HL-60 (cell line): ENCODE results near the gene TNNI3.
"Not testable (repeated sequence)": the region's sequence is repeated elsewhere in the genome, so short reads cannot be mapped to it uniquely, and the experiment has no call there.

Experiments used
- POLR2AphosphoS5 ChIP-seq: IDR thresholded peaks from 2 replicates; pipeline ENCODE4 v1.6.1; 2012; ENCODE audit warnings: low read depth
- REST ChIP-seq: IDR thresholded peaks from 2 replicates; pipeline ENCODE4 v1.6.1; 2012; ENCODE audit warnings: low read depth; ENCODE audit not compliant: insufficient replicate concordance
- SPI1 ChIP-seq: IDR thresholded peaks from 2 replicates; pipeline ENCODE4 v1.6.1; 2012; ENCODE audit warnings: low read depth, mild to moderate bottlenecking, borderline replicate concordance
- TF ChIP-seq, protein P1 (sequence below): IDR thresholded peaks from one replicate; pipeline ENCODE4 v1.5.1; 2011; ENCODE audit warnings: low read length, control low read depth, inconsistent platforms; ENCODE audit not compliant: insufficient read depth

DNA sequence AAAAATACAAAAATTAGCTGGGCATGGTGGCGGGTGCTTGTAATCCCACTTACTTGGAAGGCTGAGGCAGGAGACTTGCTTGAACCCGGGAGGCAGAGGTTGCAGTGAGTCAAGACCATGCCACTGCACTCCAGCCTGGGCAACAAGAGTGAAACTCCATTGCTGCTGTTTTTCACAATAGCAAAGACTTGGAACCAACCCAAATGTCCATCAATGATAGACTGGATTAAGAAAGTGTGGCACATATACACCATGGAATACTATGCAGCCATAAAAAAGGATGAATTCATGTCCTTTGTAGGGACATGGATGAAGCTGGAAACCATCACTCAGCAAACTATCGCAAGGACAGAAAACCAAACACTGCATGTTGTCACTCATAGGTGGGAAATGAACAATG lies 50.3 kb downstream of the TNNI3 start:
- TF ChIP-seq, protein P1, sequence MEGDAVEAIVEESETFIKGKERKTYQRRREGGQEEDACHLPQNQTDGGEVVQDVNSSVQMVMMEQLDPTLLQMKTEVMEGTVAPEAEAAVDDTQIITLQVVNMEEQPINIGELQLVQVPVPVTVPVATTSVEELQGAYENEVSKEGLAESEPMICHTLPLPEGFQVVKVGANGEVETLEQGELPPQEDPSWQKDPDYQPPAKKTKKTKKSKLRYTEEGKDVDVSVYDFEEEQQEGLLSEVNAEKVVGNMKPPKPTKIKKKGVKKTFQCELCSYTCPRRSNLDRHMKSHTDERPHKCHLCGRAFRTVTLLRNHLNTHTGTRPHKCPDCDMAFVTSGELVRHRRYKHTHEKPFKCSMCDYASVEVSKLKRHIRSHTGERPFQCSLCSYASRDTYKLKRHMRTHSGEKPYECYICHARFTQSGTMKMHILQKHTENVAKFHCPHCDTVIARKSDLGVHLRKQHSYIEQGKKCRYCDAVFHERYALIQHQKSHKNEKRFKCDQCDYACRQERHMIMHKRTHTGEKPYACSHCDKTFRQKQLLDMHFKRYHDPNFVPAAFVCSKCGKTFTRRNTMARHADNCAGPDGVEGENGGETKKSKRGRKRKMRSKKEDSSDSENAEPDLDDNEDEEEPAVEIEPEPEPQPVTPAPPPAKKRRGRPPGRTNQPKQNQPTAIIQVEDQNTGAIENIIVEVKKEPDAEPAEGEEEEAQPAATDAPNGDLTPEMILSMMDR = not testable (repeated sequence)
- TF ChIP-seq REST, SPI1, POLR2AphosphoS5: not testable (repeated sequence)
